CD14-positive monocyte (primary cell): ENCODE results near the gene GTF2B. TPM values are rescaled to one million over a fixed set of nuclear protein-coding genes. Genes with fewer than 3 reads are reported as not detected.
A peak's percentile ranks its signal among the peaks of the same experiment; 100 is the strongest.
"Not testable (repeated sequence)": the region's sequence is repeated elsewhere in the genome, so short reads cannot be mapped to it uniquely, and the experiment has no call there.

ENCODE experiments used
- DNase-seq, 3 donors: peaks; one replicate each; pipeline ENCODE4 v3.0.0-alpha.2; 2011 to 2022
- H2AFZ ChIP-seq: 2 replicates; pipeline ENCODE4 v1.6.0; 2012; ENCODE audit warnings: mild to moderate bottlenecking, low read depth, low read length, inconsistent platforms; ENCODE audit not compliant: insufficient read depth, poor library complexity, severe bottlenecking
- H3K27ac ChIP-seq, 2 donors: 1 replicate in 1 of 2; 2 replicates in 1 of 2; pipeline ENCODE4 v1.5.1; 2012 to 2013; ENCODE audit warnings: low read length in 2 of 2, control low read depth in 1 of 2, inconsistent platforms in 1 of 2, low read depth in 1 of 2, mild to moderate bottlenecking in 1 of 2
- H3K27me3 ChIP-seq, 2 donors: one replicate each; pipeline versions ENCODE4 v1.6.0 to v1.6.1; 2011 to 2013; ENCODE audit warnings: low read length in 2 of 2; ENCODE audit not compliant: control insufficient read depth in 2 of 2, insufficient read depth in 2 of 2
- H3K36me3 ChIP-seq, 2 donors: replicated peaks in 1 of 2; 1 replicate in 1 of 2; 2 replicates in 1 of 2; pipeline versions ENCODE4 v1.5.1 to v1.6.1; 2012 to 2013; ENCODE audit warnings: low read length in 2 of 2, control low read depth in 1 of 2, inconsistent platforms in 1 of 2, mild to moderate bottlenecking in 1 of 2; ENCODE audit not compliant: insufficient read depth in 2 of 2, control insufficient read depth in 1 of 2
- H3K4me1 ChIP-seq, 2 donors: 1 replicate in 1 of 2; 2 replicates in 1 of 2; pipeline versions ENCODE4 v1.5.1 to v1.6.1; 2012 to 2013; ENCODE audit warnings: low read length in 2 of 2, control low read depth in 1 of 2, inconsistent platforms in 1 of 2, mild to moderate bottlenecking in 1 of 2, moderate library complexity in 1 of 2; ENCODE audit not compliant: insufficient read depth in 2 of 2, control insufficient read depth in 1 of 2
- H3K4me2 ChIP-seq: replicated peaks from 2 replicates; pipeline ENCODE3; 2012; ENCODE audit warnings: low read length, moderate library complexity, mild to moderate bottlenecking; ENCODE audit not compliant: poor library complexity, severe bottlenecking; ENCODE audit errors: extremely low read depth
- H3K4me3 ChIP-seq, 3 experiments: fragments of 200-600 bp in 1 of 3; sonication (generic) in 1 of 3; replicated peaks in 1 of 3; 1 replicate in 2 of 3; 2 replicates in 1 of 3; pipeline ENCODE4 v1.5.1; 2011 to 2013; ENCODE audit warnings: low read length in 3 of 3, mild to moderate bottlenecking in 3 of 3, control low read depth in 2 of 3, low read depth in 2 of 3, inconsistent platforms in 1 of 3, moderate library complexity in 1 of 3
- H3K79me2 ChIP-seq: 2 replicates; pipeline ENCODE4 v1.6.0; 2012; ENCODE audit warnings: mild to moderate bottlenecking, control low read depth, inconsistent platforms, low read length, moderate library complexity; ENCODE audit not compliant: insufficient read depth
- H3K9ac ChIP-seq: 2 replicates; pipeline ENCODE4 v1.6.0; 2017; ENCODE audit warnings: low read length, mild to moderate bottlenecking; ENCODE audit not compliant: insufficient read depth, poor library complexity, severe bottlenecking
- H3K9me3 ChIP-seq, 2 donors: replicated peaks in 1 of 2; 1 replicate in 1 of 2; 2 replicates in 1 of 2; pipeline versions ENCODE4 v1.5.1 to v1.6.1; 2012 to 2013; ENCODE audit warnings: low read length in 2 of 2, control low read depth in 1 of 2; ENCODE audit not compliant: control insufficient read depth in 1 of 2, insufficient read depth in 1 of 2
- H4K20me1 ChIP-seq: 2 replicates; pipeline ENCODE4 v1.6.0; 2012; ENCODE audit warnings: mild to moderate bottlenecking, low read length, control low read depth, moderate library complexity; ENCODE audit not compliant: insufficient read depth
- H3K27ac Mint-ChIP-seq, 7 donors: one replicate each; pipeline ENCODE4 v1.8.0; 2020; ENCODE audit warnings: mild to moderate bottlenecking in 7 of 7, mixed read lengths in 7 of 7, moderate library complexity in 6 of 7, inconsistent platforms in 2 of 7
- H3K27me3 Mint-ChIP-seq, 3 donors: one replicate each; pipeline ENCODE4 v1.8.0; 2021 to 2022; ENCODE audit warnings: low read depth in 3 of 3, mild to moderate bottlenecking in 3 of 3, mixed read lengths in 3 of 3, moderate library complexity in 3 of 3, inconsistent platforms in 1 of 3
- H3K36me3 Mint-ChIP-seq, 2 donors: one replicate each; pipeline ENCODE4 v1.8.0; 2020; ENCODE audit warnings: mixed read lengths in 2 of 2, inconsistent platforms in 1 of 2, mild to moderate bottlenecking in 1 of 2
- H3K4me1 Mint-ChIP-seq: one replicate; pipeline ENCODE4 v1.8.0; 2020; ENCODE audit warnings: mild to moderate bottlenecking, mixed read lengths
- H3K4me3 Mint-ChIP-seq, 2 donors: one replicate each; pipeline ENCODE4 v1.8.0; 2020; ENCODE audit warnings: mild to moderate bottlenecking in 2 of 2, mixed read lengths in 2 of 2, moderate library complexity in 1 of 2
- H3K9me3 Mint-ChIP-seq, 7 donors: one replicate each; pipeline ENCODE4 v1.8.0; 2020 to 2022; ENCODE audit warnings: mixed read lengths in 7 of 7, mild to moderate bottlenecking in 6 of 7, moderate library complexity in 6 of 7, inconsistent platforms in 2 of 7
- CTCF ChIP-seq: fragments of 200-600 bp; IDR thresholded peaks from one replicate; pipeline ENCODE4 v1.8.0; 2022; ENCODE audit warnings: antibody characterized with exemption, mild to moderate bottlenecking
- WGBS: methylation state at CpG from one replicate; pipeline ENCODE4 v1.1.5; 2013; ENCODE audit warnings: missing lambda C conversion rate; ENCODE audit not compliant: insufficient coverage; 5-methylcytosine and 5-hydroxymethylcytosine counted together
- intact Hi-C, 2 donors: fragments of 100-400 bp; cut with micrococcal nuclease; formaldehyde crosslinking; loops; one replicate each; pipeline versions ENCODE4 v1.15.0 to v1.15.1; 2023
- polyA minus RNA-seq: library from RNA; depleted of rRNA, polyadenylated mRNA; stranded (reverse); fragments of >200 nt; gene quantifications from 2 replicates; pipeline ENCODE4 v1.2.3, GENCODE V29; 2012
- polyA plus RNA-seq, 3 donors: library from polyadenylated mRNA; depleted of rRNA in 1 of 3; unstranded in 2 of 3; stranded (reverse) in 1 of 3; fragments of 300-500 nt in 2 of 3; fragments of >200 nt in 1 of 3; fragmentation: Illumina TruSeq in 2 of 3; gene quantifications; 1 replicate in 2 of 3; 2 replicates in 1 of 3; pipeline ENCODE4 v1.2.3, GENCODE V29; 2012 to 2021
- total RNA-seq, 12 experiments: library from RNA in 1 of 12; stranded (reverse) in 1 of 12; fragments of 120-200 nt in 1 of 12; gene quantifications; one replicate each; pipeline ENCODE4 v1.2.4 and lab custom pipeline; 2013 to 2026; ENCODE audit warnings: mixed read lengths in 6 of 12, inconsistent platforms in 1 of 12

The GTF2B gene
- total RNA-seq (2013) = 76.8 TPM
- polyA plus RNA-seq = 10 to 100 TPM; 26.9 to 46.1 (median 39.2) TPM
- 22.9 and 31.3 TPM in 2 replicates for polyA minus RNA-seq
- 107 to 186 (median 143) reads per million in 11 experiments for total RNA-seq (lab: John Stamatoyannopoulos, UW)

- H2AFZ ChIP-seq = peak within 1 kb of the TSS; percentile 81
- H3K4me1 ChIP-seq = peaks cover 24 to 32% of the 10 kb centered on the region in 2 donors
- WGBS = under 1% methylated on average over 43 of the region's 47 CpGs
- no peaks in the 10 kb centered on the region for H3K27me3 ChIP-seq
- H3K36me3 Mint-ChIP-seq = peaks cover 13 to 14% of the 10 kb centered on the region in 2 donors
- H3K9me3 ChIP-seq = no peaks in the 10 kb centered on the region
- DNase-seq = peak; percentile 97 to 98 (median 97)
- H3K4me1 Mint-ChIP-seq = peaks cover 28% of the 10 kb centered on the region
- peak within 1 kb of the TSS; percentile 93 for H3K4me2 ChIP-seq
- peaks cover 0 to 5% (median 0%) of the 10 kb centered on the region in 7 donors for H3K9me3 Mint-ChIP-seq
- intact Hi-C loops = loop anchor here (5.0 kb wide), 1 partner anchor 209 kb away; the partner anchor contains the start of gene PKN2 (in 2 of the 2)
- H3K36me3 ChIP-seq = peaks cover 16 to 25% of the 10 kb centered on the region in 2 donors
- peak within 1 kb of the TSS; percentile 73 to 90 for H3K27ac ChIP-seq
- peaks cover 0 to 4% (median 0%) of the 10 kb centered on the region in 3 donors for H3K27me3 Mint-ChIP-seq
- peak within 1 kb of the TSS; percentile 94 to 98 (median 97) for H3K27ac Mint-ChIP-seq
- no peak for TF ChIP-seq CTCF
- H3K4me3 Mint-ChIP-seq = peak within 1 kb of the TSS; percentile 92 to 98
- peaks cover 49% of the 10 kb centered on the region for H3K79me2 ChIP-seq
- H4K20me1 ChIP-seq = peaks cover 34% of the 10 kb centered on the region
- H3K9ac ChIP-seq = peak within 1 kb of the TSS; percentile 87
- peak within 1 kb of the TSS; percentile 58 to 97 (median 89) for H3K4me3 ChIP-seq
Observed at GRCh38 chr1:88891318-88891950, at the start of gene GTF2B. TSS of gene GTF2B (minus strand) at chr1:88891567. CDS start at chr1:88891499, 68 bp downstream.

- H3K27me3 ChIP-seq, H4K20me1 ChIP-seq, H3K27ac ChIP-seq, H3K9ac ChIP-seq, H3K79me2 ChIP-seq, H3K9me3 ChIP-seq, intact Hi-C loops, H2AFZ ChIP-seq, H3K4me1 ChIP-seq, H3K4me3 ChIP-seq, H3K27ac Mint-ChIP-seq, H3K4me2 ChIP-seq, H3K27me3 Mint-ChIP-seq, H3K9me3 Mint-ChIP-seq, DNase-seq, H3K4me3 Mint-ChIP-seq: not testable (repeated sequence)
- Mint-ChIP-seq H3K36me3 (peaks cover 70 to 87% of the 10 kb centered on the region in 2 donors), H3K4me1 (peaks cover 10% of the 10 kb centered on the region)
- H3K36me3 ChIP-seq = peaks cover 77 to 93% of the 10 kb centered on the region in 2 donors
- no CpG with 5 or more reads among the region's 1 CpG for WGBS
Observed at GRCh38 chr1:88938528-88938927, 47.2 kb upstream of the GTF2B start.
